GM12865 (cell line): ENCODE data around the gene PNPLA1.

Experiments
- DNase-seq: peaks from one replicate; pipeline ENCODE4 v3.0.0; 2010; ENCODE audit warnings: low read depth
- H3K4me3 ChIP-seq: 2 replicates; pipeline ENCODE4 v1.5.1; 2011; ENCODE audit warnings: mild to moderate bottlenecking, low read depth, low read length, control low read depth
- CTCF ChIP-seq: IDR thresholded peaks from 2 replicates; pipeline ENCODE4 v1.5.1; 2011; ENCODE audit warnings: low read length, control low read depth, low read depth, inconsistent platforms; ENCODE audit not compliant: insufficient read depth; ENCODE audit errors: missing control alignments

Gene PNPLA1, protein sequence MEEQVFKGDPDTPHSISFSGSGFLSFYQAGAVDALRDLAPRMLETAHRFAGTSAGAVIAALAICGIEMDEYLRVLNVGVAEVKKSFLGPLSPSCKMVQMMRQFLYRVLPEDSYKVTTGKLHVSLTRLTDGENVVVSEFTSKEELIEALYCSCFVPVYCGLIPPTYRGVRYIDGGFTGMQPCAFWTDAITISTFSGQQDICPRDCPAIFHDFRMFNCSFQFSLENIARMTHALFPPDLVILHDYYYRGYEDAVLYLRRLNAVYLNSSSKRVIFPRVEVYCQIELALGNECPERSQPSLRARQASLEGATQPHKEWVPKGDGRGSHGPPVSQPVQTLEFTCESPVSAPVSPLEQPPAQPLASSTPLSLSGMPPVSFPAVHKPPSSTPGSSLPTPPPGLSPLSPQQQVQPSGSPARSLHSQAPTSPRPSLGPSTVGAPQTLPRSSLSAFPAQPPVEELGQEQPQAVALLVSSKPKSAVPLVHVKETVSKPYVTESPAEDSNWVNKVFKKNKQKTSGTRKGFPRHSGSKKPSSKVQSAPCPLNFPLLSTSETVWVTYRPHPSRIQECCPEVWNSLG

DNA sequence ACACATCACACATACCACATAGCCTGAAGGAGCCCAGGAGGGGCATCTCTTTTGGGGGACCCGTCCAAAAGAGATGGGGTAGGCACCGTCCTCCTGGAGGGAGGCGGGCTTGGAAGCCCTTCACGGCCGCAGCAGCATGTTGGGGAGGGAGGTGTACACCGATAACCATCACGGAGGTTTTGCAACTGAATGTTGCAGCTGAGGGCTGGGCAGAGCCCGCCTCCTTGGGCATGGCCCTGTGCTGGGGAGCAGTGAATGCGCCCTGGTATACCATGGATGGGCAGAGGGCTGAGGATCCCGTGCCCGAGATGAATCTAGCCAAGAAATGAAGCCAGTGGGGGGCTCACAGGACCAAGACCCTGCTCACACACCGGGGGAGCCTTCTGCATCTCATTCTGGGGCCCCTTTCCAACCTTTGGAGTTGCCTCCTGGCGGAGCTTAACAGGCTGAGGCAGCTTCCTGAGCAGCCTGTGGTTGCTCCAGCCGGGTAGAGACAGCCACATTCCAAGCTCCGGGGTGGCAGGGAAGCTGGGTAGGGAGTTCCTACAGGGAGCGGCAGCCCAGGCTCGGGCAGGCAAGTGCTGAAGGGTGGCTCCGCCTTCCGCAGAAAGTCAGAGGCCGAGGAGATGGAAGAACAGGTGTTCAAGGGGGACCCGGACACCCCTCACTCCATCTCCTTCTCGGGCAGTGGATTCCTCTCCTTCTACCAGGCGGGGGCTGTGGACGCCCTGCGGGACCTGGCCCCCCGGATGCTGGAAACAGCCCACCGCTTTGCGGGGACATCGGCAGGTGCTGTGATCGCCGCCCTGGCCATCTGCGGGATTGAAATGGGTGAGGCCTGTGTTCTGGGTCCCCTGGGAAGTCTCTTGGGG lies at the start of gene PNPLA1:
TSS of gene PNPLA1 (plus strand) at position 227 of the 872 bp plus-strand sequence. CDS start at position 627, 400 bp downstream.
- no peak within 1 kb of the TSS for H3K4me3 ChIP-seq
- no peak for TF ChIP-seq CTCF
- no peak for DNase-seq

GRCh38 chr6:36220226-36220625 lies 49.6 kb upstream of the PNPLA1 start:
- H3K4me3 ChIP-seq, result no peak overlapping the region
- TF ChIP-seq CTCF, result no peak
- DNase-seq, result no peak

GRCh38 chr6:36221674-36222073 lies 48.2 kb upstream of the PNPLA1 start:
- TF ChIP-seq CTCF, result no peak
- H3K4me3 ChIP-seq, result no peak overlapping the region
- DNase-seq, result no peak

GRCh38 chr6:36222924-36223323 lies 46.9 kb upstream of the PNPLA1 start:
- H3K4me3 ChIP-seq, result no peak overlapping the region
- TF ChIP-seq CTCF, result no peak
- no peak for DNase-seq

- DNase-seq, result no peak
- no peak overlapping the region for H3K4me3 ChIP-seq
- no peak for TF ChIP-seq CTCF
Observed at GRCh38 chr6:36223706-36224105, 46.2 kb upstream of the PNPLA1 start.

DNA sequence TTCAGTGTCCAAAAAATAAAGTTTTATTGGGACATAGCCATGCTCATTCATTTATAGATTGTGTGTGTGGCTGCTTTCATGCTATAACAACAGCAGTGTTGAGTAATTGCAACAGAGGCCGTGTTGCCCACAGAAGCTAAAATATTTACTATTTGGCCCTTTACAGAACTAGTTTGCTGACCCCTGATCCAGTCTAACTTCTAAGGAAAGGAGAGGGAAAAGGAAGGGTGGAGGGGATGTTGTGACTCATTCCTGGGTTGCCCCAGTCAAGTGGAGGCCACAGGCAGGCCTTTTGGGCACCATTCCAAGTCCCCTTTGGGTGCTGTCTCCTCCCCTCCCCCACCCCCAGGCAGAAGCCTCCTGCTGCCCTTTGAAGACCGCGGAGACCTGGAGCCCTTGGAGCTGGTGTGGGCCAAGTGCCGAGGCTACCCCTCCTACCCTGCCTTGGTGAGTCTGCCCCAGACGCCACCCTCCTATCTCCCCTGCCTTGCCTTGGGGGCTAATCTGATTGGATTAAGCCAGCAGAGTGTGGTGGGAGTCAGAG lies 44.9 kb upstream of the PNPLA1 start:
- H3K4me3 ChIP-seq, result no peak overlapping the region
- no peak for DNase-seq
- no peak for TF ChIP-seq CTCF
